ENCODE data around the gene ILDR1. TPM values are rescaled to one million over a fixed set of nuclear protein-coding genes. Genes with fewer than 3 reads are reported as not detected.

Gene ILDR1
- total and polyA plus RNA-seq, 5 experiments from 2014 or later: not detected

GRCh38 chr3:121980450-121980796, 41.6 kb downstream of the ILDR1 start:
- H3K27me3 Mint-ChIP-seq: peaks cover 0 to 2% (median 0%) of the 10 kb centered on the region in 5 donors
- peaks cover 0 to 41% (median 19%) of the 10 kb centered on the region in 3 donors for H3K36me3 Mint-ChIP-seq
- POLR2A ChIA-PET: no interaction called here
- H3K4me3 Mint-ChIP-seq: no peak overlapping the region
- ATAC-seq: no peak
- peaks cover 0 to 11% (median 5%) of the 10 kb centered on the region in 4 donors for H3K4me1 Mint-ChIP-seq
- peaks cover 4 to 43% (median 24%) of the 10 kb centered on the region in 9 donors for H3K9me3 Mint-ChIP-seq
- no peak for DNase-seq
- no peak overlapping the region for H3K27ac Mint-ChIP-seq

GRCh38 chr3:121979734-121980449, 42.2 kb downstream of the ILDR1 start:
- DNase-seq (no peak), ATAC-seq (no peak)
- Mint-ChIP-seq H3K36me3 (peaks cover 0 to 36% (median 15%) of the 10 kb centered on the region in 3 donors), H3K4me3 (no peak overlapping the region), H3K4me1 (peaks cover 0 to 11% (median 5%) of the 10 kb centered on the region in 4 donors), H3K27ac (no peak overlapping the region), H3K9me3 (peaks cover 3 to 41% (median 23%) of the 10 kb centered on the region in 9 donors), H3K27me3 (peaks cover 0 to 2% (median 0%) of the 10 kb centered on the region in 5 donors)
- POLR2A ChIA-PET: no interaction called here

- no peak for DNase-seq
- Mint-ChIP-seq H3K9me3 (peaks cover 4 to 39% (median 21%) of the 10 kb centered on the region in 9 donors), H3K4me1 (peaks cover 0 to 11% (median 5%) of the 10 kb centered on the region in 4 donors), H3K27ac (no peak overlapping the region), H3K36me3 (peaks cover 0 to 31% (median 14%) of the 10 kb centered on the region in 3 donors), H3K27me3 (peaks cover 0 to 2% (median 0%) of the 10 kb centered on the region in 5 donors), H3K4me3 (no peak overlapping the region)
- ATAC-seq: no peak
- POLR2A ChIA-PET: no interaction called here
Observed at GRCh38 chr3:121979246-121979645, 42.8 kb downstream of the ILDR1 start.

GRCh38 chr3:121976727-121977126, 45.3 kb downstream of the ILDR1 start:
- H3K27me3 Mint-ChIP-seq: peaks cover 0 to 2% (median 0%) of the 10 kb centered on the region in 5 donors
- H3K9me3 Mint-ChIP-seq: peaks cover 0 to 21% (median 10%) of the 10 kb centered on the region in 9 donors
- no peak for ATAC-seq
- no peak for DNase-seq
- no peak overlapping the region for H3K4me3 Mint-ChIP-seq
- POLR2A ChIA-PET: interaction anchor here (0.6 kb wide), 1 partner anchor 158 kb away, joined by 3 read pairs; no protein-coding TSS in a partner anchor
- peaks cover 0 to 19% (median 3%) of the 10 kb centered on the region in 3 donors for H3K36me3 Mint-ChIP-seq
- peaks cover 0 to 9% (median 5%) of the 10 kb centered on the region in 4 donors for H3K4me1 Mint-ChIP-seq
- H3K27ac Mint-ChIP-seq: no peak overlapping the region

- POLR2A ChIA-PET: no interaction called here
- H3K4me1 Mint-ChIP-seq: peaks cover 0 to 7% (median 0%) of the 10 kb centered on the region in 4 donors
- H3K9me3 Mint-ChIP-seq: peaks cover 0 to 21% (median 10%) of the 10 kb centered on the region in 9 donors
- H3K4me3 Mint-ChIP-seq: no peak overlapping the region
- ATAC-seq (no peak), DNase-seq (no peak)
- H3K27ac Mint-ChIP-seq: no peak overlapping the region
- peaks cover 0 to 19% (median 3%) of the 10 kb centered on the region in 3 donors for H3K36me3 Mint-ChIP-seq
- peaks cover 0 to 2% (median 0%) of the 10 kb centered on the region in 5 donors for H3K27me3 Mint-ChIP-seq
Observed at GRCh38 chr3:121975702-121976302, 46.2 kb downstream of the ILDR1 start.

- H3K27ac Mint-ChIP-seq: no peak overlapping the region
- peaks cover 0 to 5% (median 0%) of the 10 kb centered on the region in 4 donors for H3K4me1 Mint-ChIP-seq
- no peak overlapping the region for H3K4me3 Mint-ChIP-seq
- peaks cover 0 to 21% (median 10%) of the 10 kb centered on the region in 9 donors for H3K9me3 Mint-ChIP-seq
- DNase-seq: no peak
- no peak for ATAC-seq
- peaks cover 0 to 2% (median 0%) of the 10 kb centered on the region in 5 donors for H3K27me3 Mint-ChIP-seq
- H3K36me3 Mint-ChIP-seq: peaks cover 0 to 19% (median 3%) of the 10 kb centered on the region in 3 donors
- POLR2A ChIA-PET: no interaction called here
Observed at GRCh38 chr3:121974601-121975111, 47.4 kb downstream of the ILDR1 start.

GRCh38 chr3:121970047-121970446, 52.0 kb downstream of the ILDR1 start:
- Mint-ChIP-seq H3K4me3 (no peak overlapping the region), H3K27me3 (peaks cover 0 to 2% (median 0%) of the 10 kb centered on the region in 5 donors), H3K4me1 (no peaks in the 10 kb centered on the region), H3K36me3 (peaks cover 0 to 7% (median 3%) of the 10 kb centered on the region in 3 donors), H3K27ac (no peak overlapping the region), H3K9me3 (peaks cover 0 to 20% (median 12%) of the 10 kb centered on the region in 9 donors)
- POLR2A ChIA-PET: no interaction called here
- ATAC-seq: no peak
- no peak for DNase-seq

- ATAC-seq: no peak
- Mint-ChIP-seq H3K36me3 (peaks cover 0 to 7% (median under 1%) of the 10 kb centered on the region in 3 donors), H3K4me1 (no peaks in the 10 kb centered on the region), H3K27ac (no peak overlapping the region), H3K9me3 (peaks cover 0 to 20% (median 11%) of the 10 kb centered on the region in 9 donors), H3K27me3 (peaks cover 0 to 2% (median 0%) of the 10 kb centered on the region in 5 donors), H3K4me3 (no peak overlapping the region)
- no peak for DNase-seq
- POLR2A ChIA-PET: interaction anchor here (0.6 kb wide), 1 partner anchor 416 kb away, joined by 5 read pairs; no protein-coding TSS in a partner anchor
Observed at GRCh38 chr3:121969631-121970030, 52.4 kb downstream of the ILDR1 start.

GRCh38 chr3:121963608-121964007, 58.4 kb downstream of the ILDR1 start:
- Mint-ChIP-seq H3K9me3 (peaks cover 0 to 68% (median 26%) of the 10 kb centered on the region in 9 donors), H3K4me3 (no peak overlapping the region), H3K27ac (no peak overlapping the region), H3K36me3 (peaks cover 0 to 22% (median 0%) of the 10 kb centered on the region in 3 donors), H3K27me3 (peaks cover 0 to 5% (median 3%) of the 10 kb centered on the region in 5 donors), H3K4me1 (no peaks in the 10 kb centered on the region)
- POLR2A ChIA-PET: no interaction called here
- DNase-seq: no peak
- ATAC-seq: no peak

GRCh38 chr3:121962443-121962842, 59.6 kb downstream of the ILDR1 start:
- Mint-ChIP-seq H3K36me3 (peaks cover 0 to 29% (median 4%) of the 10 kb centered on the region in 3 donors), H3K9me3 (peaks cover 0 to 72% (median 28%) of the 10 kb centered on the region in 9 donors), H3K27me3 (peaks cover 0 to 5% (median 3%) of the 10 kb centered on the region in 5 donors), H3K4me3 (no peak overlapping the region), H3K4me1 (peaks cover 0 to 3% (median 0%) of the 10 kb centered on the region in 4 donors), H3K27ac (no peak overlapping the region)
- no peak for DNase-seq
- ATAC-seq: no peak
- POLR2A ChIA-PET: no interaction called here

GRCh38 chr3:121961283-121961682, 60.8 kb downstream of the ILDR1 start:
- Mint-ChIP-seq H3K36me3 (peaks cover 0 to 37% (median 10%) of the 10 kb centered on the region in 3 donors), H3K27ac (no peak overlapping the region), H3K27me3 (peaks cover 0 to 5% (median 3%) of the 10 kb centered on the region in 5 donors), H3K9me3 (peaks cover 0 to 70% (median 28%) of the 10 kb centered on the region in 9 donors), H3K4me1 (peaks cover 0 to 6% (median 0%) of the 10 kb centered on the region in 4 donors), H3K4me3 (no peak overlapping the region)
- POLR2A ChIA-PET: no interaction called here
- ATAC-seq (no peak), DNase-seq (no peak)

GRCh38 chr3:121958801-121959200, 63.2 kb downstream of the ILDR1 start:
- ATAC-seq (no peak), DNase-seq (no peak)
- no peak overlapping the region for H3K27ac Mint-ChIP-seq
- peaks cover 0 to 64% (median 17%) of the 10 kb centered on the region in 9 donors for H3K9me3 Mint-ChIP-seq
- H3K4me1 Mint-ChIP-seq: peaks cover 0 to 6% (median 0%) of the 10 kb centered on the region in 4 donors
- peaks cover 0 to 38% (median 25%) of the 10 kb centered on the region in 3 donors for H3K36me3 Mint-ChIP-seq
- no peak overlapping the region for H3K4me3 Mint-ChIP-seq
- POLR2A ChIA-PET: no interaction called here
- peaks cover 0 to 5% (median 3%) of the 10 kb centered on the region in 5 donors for H3K27me3 Mint-ChIP-seq

All from naive thymus-derived CD8-positive, alpha-beta T cell (primary cell).